Fibroblast of mammary gland (primary cell): ENCODE results near the gene ADM5.
A peak's percentile ranks its signal among the peaks of the same experiment; 100 is the strongest.

Experiments used
- DNase-seq: peaks from one replicate; pipeline ENCODE4 v3.0.0-alpha.2; 2010; ENCODE audit warnings: low read depth
- H3K4me3 ChIP-seq: 2 replicates; pipeline ENCODE4 v1.5.1; 2011; ENCODE audit warnings: low read depth, mild to moderate bottlenecking, low read length, moderate library complexity; ENCODE audit not compliant: control insufficient read depth
- TF ChIP-seq, protein P1 (sequence below): conservative IDR thresholded peaks from 2 replicates; pipeline ENCODE4 v1.5.1; 2011; ENCODE audit warnings: low read depth, low read length, inconsistent platforms; ENCODE audit not compliant: control insufficient read depth, insufficient read depth

The ADM5 gene

DNA sequence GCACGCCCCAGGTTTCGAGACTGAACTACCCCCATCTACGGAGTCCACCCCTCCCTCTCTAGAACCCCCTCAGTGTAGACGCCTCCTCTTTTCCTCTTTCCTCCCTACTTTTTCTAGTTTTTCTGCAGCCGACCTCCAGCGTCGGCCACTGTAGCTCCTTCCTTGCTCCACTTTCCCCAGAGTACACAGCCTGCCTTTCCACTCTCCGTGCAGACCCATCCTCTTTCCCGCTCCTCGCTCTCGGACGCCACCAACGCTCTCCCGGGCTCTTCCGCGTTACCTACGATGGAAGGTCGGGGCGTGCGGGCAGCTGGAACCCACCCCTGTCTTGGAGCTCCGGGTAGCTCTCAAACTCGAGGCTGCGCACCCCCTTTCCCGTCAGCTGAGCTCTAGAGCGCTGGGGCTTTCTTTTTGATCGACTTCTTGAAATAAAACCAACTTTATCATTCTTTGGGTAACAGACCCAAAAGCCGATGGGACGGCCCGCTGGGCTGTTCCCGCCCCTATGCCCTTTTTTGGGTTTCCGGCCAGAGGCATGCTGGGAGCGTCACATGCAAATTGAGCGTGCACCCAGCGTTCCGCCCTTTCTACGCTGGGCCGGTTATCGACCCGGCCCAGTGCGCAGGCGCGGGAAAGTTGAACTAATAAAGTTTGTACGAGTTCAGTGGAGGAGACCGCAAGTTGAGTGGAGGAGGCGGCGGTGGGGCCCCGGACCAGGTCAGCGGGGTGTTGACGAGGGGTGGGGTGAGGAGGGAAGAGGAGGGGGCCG, 23.9 kb upstream of the ADM5 start, which contains the start of the genes BCL2L12 and IRF3:
Gene BCL2L12, plus strand, starts transcription at position 583 of the 769 bp plus-strand sequence. CDS start 760 bp downstream, outside the sequence.
Gene IRF3, minus strand, starts transcription at position 507 of the 769 bp plus-strand sequence. CDS start 1,019 bp downstream, outside the sequence.
- TF ChIP-seq, protein P1, sequence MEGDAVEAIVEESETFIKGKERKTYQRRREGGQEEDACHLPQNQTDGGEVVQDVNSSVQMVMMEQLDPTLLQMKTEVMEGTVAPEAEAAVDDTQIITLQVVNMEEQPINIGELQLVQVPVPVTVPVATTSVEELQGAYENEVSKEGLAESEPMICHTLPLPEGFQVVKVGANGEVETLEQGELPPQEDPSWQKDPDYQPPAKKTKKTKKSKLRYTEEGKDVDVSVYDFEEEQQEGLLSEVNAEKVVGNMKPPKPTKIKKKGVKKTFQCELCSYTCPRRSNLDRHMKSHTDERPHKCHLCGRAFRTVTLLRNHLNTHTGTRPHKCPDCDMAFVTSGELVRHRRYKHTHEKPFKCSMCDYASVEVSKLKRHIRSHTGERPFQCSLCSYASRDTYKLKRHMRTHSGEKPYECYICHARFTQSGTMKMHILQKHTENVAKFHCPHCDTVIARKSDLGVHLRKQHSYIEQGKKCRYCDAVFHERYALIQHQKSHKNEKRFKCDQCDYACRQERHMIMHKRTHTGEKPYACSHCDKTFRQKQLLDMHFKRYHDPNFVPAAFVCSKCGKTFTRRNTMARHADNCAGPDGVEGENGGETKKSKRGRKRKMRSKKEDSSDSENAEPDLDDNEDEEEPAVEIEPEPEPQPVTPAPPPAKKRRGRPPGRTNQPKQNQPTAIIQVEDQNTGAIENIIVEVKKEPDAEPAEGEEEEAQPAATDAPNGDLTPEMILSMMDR = no peak
- H3K4me3 ChIP-seq = peak within 1 kb of the TSS; percentile 92
- DNase-seq = peak; percentile 93

DNA sequence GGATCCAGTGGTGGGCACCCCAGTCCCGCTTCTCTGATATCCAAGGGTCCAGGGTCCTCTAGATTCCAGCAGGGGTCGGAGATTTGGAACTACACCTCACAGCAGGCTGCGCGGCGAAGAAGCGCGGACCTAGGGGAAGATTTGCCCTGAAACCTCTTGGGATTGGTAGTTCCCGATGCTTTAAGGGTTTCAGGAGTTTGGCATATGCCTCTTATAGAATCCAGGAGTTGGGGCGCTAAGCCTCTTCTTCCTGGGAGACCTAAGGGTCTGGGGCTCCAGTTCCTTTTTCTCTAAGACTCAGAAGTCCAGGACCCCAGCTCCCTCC, 23.3 kb upstream of the ADM5 start:
- peak overlapping the region; percentile 92 for H3K4me3 ChIP-seq
- DNase-seq = peak; percentile 30
- TF ChIP-seq, protein P1 = no peak

DNA sequence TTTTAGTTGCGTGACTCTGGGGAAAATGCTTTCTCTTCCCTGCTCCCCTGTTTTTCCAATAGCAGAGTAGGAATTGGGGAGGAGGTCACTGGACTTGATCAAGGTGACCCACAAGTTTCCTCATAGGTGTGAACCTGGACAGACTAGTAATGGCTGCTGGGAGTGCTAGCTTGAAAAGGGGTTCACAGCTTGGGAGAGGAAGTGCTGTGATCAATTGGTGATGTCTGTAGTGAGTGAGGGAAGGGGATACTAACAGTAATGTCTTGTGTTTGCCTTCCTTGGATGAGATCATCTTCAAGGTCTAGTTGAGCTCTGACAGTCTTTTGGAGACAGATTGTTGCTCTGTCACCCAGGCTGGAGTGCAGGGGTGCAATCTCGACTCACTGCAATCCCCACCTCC, 21.9 kb upstream of the ADM5 start:
- DNase-seq = no peak
- no peak overlapping the region for H3K4me3 ChIP-seq
- TF ChIP-seq, protein P1 = no peak

DNA sequence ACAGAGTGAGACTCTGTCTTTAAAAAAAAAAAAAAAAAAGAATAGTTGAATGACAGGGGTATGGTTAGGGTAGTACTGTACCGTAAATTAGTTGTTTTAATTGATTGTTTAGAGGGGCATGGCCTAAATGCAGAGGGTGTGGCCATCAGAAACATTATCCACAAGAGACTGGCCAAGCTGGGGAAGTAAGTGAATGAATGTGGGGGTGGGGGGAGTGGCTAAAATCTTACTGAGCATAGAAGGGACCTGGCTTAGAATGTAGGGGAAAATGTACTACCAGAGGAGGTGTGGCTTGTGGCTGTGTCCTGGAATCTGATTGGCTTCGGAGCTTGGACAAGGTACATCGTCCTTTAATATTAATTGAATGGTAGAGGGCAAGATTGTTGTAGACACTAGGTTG, 19.9 kb upstream of the ADM5 start:
- peak; percentile 32 for DNase-seq
- TF ChIP-seq, protein P1 = no peak
- H3K4me3 ChIP-seq = no peak overlapping the region

DNA sequence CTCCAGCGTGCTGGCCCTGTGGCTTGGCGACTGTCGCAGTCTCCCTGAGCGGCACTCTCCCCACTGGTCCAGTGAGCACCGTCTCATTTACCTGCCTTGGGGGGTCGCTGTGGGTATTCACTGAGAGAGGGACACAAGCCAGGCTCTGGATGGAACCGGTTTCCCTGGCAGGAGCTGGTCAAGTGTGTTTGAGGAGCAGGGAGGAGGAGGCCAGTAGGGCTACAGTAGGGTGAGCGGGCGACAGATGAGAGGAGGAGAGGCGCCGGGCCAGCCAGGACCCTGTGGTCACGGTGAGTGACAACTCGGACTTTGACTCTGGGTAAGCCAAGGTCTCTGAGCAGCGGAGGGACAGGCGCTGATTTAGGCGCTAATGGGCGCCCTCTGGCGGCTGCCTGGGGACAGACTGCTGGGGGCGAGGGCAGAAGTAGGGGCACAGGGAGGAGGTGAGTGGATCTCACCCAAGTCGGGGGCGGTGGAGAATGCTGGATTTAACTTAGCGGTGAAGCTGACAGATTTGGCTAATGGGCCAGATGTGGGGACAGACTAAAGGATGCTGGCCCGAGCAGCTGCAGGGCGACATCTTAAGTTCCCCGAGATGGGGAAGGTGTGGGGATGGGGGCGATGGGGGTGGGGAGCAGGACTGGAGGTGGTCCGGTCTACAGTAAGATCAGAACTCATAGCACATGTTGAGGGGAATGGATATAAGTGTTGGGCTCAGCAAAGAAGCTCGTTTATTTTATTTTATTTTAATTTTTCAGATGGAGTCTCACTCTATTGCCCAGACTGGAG, 17.1 kb upstream of the ADM5 start:
- DNase-seq = peak; percentile 67
- TF ChIP-seq, protein P1 = peak; percentile 88
- no peak overlapping the region for H3K4me3 ChIP-seq

DNA sequence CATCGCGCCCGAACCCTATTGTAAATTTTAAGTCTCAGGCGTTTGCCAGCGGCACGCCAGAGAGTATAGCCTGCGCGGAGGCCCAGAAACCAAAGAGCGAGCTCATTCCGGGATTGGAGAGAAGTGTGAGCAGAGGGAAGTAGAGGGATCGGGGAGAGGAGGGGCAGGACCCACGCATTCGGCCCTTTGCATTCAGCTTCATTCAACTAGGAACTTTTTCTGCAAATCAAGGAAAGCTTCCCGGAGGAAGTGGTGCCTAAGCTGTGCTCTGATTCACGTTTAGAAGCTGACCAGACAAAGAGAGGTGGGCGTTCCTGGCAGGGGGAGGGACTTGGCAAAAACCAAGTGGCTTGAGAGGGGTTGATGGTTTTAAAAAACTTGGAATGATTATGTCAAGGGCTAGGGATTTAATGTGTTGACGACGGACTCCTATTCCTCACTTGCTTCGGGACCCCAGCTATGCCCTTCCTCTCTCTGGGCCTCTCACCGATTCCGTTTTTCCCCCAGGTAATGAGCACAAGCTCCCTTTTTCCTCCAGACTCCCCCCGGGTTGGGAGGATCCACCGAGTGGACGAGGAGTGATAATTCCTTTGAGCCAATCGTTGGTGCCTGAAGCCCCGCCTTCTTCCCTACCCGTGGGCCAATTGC, 13.1 kb upstream of the ADM5 start:
- TF ChIP-seq, protein P1 = no peak
- peak; percentile 97 for DNase-seq
- peak overlapping the region; percentile 50 for H3K4me3 ChIP-seq
